D721Med (cell line): ENCODE measurements around the gene NTN4.

Experiments used
- DNase-seq: peaks from one replicate; pipeline ENCODE4 v3.0.0; 2011; ENCODE audit warnings: low spot score; ENCODE audit not compliant: insufficient read length
- FAIRE-seq: peaks from 2 replicates; lab custom pipeline; 2011; peaks lifted over from hg19 to GRCh38; lab: Jason Lieb, UNC
- TF ChIP-seq, protein P1 (sequence below): IDR thresholded peaks from 2 replicates; pipeline ENCODE4 v1.5.1; 2012; ENCODE audit warnings: mild to moderate bottlenecking, control low read depth; ENCODE audit not compliant: insufficient read depth; ENCODE audit errors: missing control alignments

The NTN4 gene

DNA sequence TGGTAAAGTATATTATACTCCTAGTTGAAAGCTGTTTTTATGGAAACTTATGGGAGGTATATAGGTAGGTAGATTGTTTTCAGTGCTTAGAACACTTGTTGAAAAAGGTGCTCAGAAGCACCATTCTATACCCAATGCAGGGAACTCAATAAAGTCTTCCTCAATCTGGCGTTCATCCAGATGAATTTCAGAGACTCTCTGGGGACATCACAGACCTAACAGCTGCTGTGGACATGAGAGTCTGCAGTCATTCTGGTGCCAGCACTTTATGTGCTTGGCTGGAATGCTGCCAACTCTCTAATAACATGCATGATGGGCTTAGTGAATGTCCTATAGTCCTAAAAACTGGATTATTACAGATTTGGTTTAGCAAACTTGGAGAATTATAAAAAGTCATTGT is 115.9 kb downstream of the NTN4 start:
- FAIRE-seq (peak; percentile 46), DNase-seq (no peak)
- TF ChIP-seq, protein P1, sequence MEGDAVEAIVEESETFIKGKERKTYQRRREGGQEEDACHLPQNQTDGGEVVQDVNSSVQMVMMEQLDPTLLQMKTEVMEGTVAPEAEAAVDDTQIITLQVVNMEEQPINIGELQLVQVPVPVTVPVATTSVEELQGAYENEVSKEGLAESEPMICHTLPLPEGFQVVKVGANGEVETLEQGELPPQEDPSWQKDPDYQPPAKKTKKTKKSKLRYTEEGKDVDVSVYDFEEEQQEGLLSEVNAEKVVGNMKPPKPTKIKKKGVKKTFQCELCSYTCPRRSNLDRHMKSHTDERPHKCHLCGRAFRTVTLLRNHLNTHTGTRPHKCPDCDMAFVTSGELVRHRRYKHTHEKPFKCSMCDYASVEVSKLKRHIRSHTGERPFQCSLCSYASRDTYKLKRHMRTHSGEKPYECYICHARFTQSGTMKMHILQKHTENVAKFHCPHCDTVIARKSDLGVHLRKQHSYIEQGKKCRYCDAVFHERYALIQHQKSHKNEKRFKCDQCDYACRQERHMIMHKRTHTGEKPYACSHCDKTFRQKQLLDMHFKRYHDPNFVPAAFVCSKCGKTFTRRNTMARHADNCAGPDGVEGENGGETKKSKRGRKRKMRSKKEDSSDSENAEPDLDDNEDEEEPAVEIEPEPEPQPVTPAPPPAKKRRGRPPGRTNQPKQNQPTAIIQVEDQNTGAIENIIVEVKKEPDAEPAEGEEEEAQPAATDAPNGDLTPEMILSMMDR: no peak

DNA sequence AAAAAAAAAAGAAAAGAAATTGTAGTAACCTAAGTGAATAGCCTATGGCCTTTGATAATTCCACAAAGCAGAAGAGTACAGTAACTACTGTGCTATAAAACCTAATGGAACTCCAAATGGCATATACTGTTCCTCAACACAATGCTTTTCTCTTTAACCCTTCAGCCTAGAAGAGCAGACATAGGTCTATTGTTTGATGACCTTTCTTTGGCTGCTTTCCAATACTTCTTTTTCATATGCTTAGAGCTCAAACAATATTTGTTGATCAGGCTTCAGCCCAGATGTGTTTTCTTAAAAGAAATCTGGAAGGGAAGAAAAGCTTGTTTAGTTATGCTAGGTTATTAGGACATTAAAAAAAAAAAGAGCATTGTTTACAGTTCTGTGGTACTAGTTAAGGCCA is 116.4 kb downstream of the NTN4 start:
- DNase-seq: no peak
- TF ChIP-seq, protein P1: no peak
- no peak for FAIRE-seq

DNA sequence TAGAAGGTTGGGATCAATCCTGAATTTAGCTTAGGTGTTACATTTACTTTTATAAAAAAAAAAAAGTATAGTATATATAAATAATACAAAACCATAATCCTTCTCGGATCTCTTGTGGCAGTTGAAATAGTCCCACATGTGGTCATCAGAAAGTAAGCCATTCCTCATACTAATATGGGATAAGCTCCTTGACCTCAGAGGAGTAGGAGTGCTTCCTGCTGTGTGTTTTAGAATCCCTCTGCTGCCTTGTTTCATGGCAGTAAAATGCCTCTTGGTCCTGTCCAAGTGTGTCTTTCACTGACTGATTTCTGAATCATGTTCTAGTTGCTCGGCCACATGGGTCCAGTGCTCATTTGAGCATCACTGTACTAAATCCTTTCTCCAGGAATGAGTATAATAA is 117.0 kb downstream of the NTN4 start:
- TF ChIP-seq, protein P1: no peak
- DNase-seq (no peak), FAIRE-seq (no peak)

DNA sequence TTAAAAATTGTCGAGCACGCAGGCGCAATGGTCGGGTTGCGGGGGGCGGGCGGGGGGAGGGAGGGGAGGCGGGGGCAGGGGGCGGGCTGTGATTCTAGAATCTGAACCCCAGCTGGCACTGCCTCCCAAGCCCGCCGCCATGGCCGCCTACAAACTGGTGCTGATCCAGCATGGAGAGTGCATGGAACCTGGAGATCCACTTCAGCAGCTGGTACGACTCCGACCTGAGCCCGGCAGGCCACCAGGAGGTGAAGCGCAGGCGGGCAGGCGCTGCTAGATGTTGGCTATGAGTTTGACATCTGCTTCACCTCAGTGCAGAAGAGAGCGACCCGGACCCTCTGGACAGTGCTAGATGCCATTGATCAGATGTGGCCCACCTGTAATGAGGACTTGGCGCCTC is 118.4 kb downstream of the NTN4 start:
- TF ChIP-seq, protein P1: no peak
- DNase-seq: no peak
- FAIRE-seq: no peak

DNA sequence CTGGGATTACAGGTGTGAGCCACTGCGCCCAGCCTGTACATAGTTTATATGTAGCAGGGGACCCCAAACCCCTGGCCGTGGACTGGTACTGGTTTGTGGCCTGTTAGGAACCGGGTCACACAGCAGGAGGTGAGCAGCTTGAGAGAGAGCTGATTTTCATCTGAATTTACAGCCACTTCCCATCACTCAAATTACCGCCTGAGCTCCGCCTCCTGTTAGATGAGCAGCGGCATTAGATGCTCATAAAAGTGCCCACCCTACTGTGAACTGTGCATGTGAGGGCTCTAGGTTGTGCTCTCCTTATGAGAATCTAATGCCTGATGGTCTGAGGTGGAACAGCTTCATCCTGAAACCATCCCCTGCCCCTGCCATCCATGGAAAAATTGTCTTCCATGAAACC is 119.3 kb downstream of the NTN4 start:
- TF ChIP-seq, protein P1: no peak
- FAIRE-seq (no peak), DNase-seq (no peak)

DNA sequence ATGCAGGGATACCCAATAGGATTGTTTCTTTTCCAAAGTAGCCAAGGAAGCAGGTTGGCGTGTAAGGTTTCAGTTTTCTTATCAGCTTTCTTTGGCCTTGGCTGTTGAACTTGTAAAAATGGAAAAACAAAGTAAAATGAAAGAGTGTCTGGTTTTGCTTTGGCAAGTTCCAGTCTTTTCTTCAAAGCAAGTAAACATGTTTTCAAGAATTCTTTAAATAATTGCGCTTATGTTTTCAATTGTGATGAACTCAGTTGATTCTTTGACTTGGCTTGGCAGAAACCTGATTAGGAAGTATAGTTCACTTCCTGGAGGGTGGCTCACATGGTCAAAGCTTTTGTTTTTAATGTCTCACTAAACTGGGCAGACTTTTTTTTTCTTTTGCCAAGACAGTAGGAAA is 127.0 kb downstream of the NTN4 start:
- FAIRE-seq (no peak), DNase-seq (no peak)
- TF ChIP-seq, protein P1: no peak

DNA sequence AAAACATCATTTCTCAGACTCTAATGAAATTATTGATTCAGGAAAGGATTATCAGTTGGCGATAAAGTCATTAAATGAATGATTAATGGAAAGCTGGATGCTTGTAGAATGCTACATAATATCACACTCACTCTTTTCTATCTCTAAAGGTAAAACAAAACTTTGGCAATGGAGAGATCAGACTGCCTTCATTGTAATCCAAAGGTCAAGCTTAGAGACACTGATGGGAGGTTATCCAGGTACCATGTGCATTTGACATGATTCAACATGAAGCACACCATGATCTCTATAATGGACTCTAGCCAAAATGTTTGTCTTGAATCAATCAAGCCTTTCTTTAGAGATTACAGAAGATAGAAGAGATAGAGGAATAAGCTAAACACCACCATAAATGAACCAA is 129.2 kb downstream of the NTN4 start:
- FAIRE-seq: no peak
- TF ChIP-seq, protein P1: no peak
- no peak for DNase-seq
